K562 (cell line): ENCODE data around the gene RAB3GAP2. TPM values are rescaled to one million over a fixed set of nuclear protein-coding genes. Genes with fewer than 3 reads are reported as not detected.
"Not testable (repeated sequence)": the region's sequence is repeated elsewhere in the genome, so short reads cannot be mapped to it uniquely, and the experiment has no call there.

Source experiments
- ATAC-seq: fragments of 200-7000 bp; cut with Tn5 transposase; 3 replicates; pipeline ENCODE4 v1.9.1; 2020; ENCODE audit warnings: moderate library complexity
- BruUV-seq: library from RNA; stranded (reverse); fragments of 400-500 nt; replicated peaks from 2 replicates; lab custom pipeline; 2021; lab: Mats Ljungman, UMichigan
- CTCF ChIA-PET: fragments of 300-600 bp; formaldehyde crosslinking; extraction: SDS; loops from one replicate; lab custom pipeline; 2021; ENCODE audit warnings: low intra/inter-chr PET ratio; lab: Yijun Ruan, JAX
- POLR2A ChIA-PET: fragments of 300-600, 350-650 bp; sonication (Branson Sonifier 250); formaldehyde crosslinking; extraction: SDS; loops from one replicate; lab custom pipeline; 2021; ENCODE audit warnings: antibody characterized with exemption, inconsistent platforms; lab: Yijun Ruan, JAX
- DNase-seq, 4 experiments: peaks; one replicate each; pipeline versions ENCODE4 v3.0.0 to v3.0.0-alpha.2; 2011 to 2018; ENCODE audit warnings: low spot score in 3 of 4, mixed read lengths in 3 of 4; ENCODE audit errors: extremely low read depth in 1 of 4
- FAIRE-seq: peaks from 2 replicates; lab custom pipeline; 2011; peaks lifted over from hg19 to GRCh38; lab: Jason Lieb, UNC
- H2AFZ ChIP-seq: 2 replicates; pipeline ENCODE4 v1.6.0; 2011; ENCODE audit warnings: low read depth, low read length, control low read depth, inconsistent platforms
- H3K27ac ChIP-seq: fragments of 200-600 bp; 3 replicates; pipeline ENCODE4 v1.8.0; 2011; ENCODE audit warnings: low read depth, mild to moderate bottlenecking, control low read depth, inconsistent platforms, low read length, moderate library complexity, mixed read lengths; ENCODE audit errors: extremely low read depth
- H3K27me3 ChIP-seq, 2 experiments: fragments of 300-600 bp in 1 of 2; 2 replicates in 1 of 2; 3 replicates in 1 of 2; pipeline versions ENCODE4 v1.6.0 to v1.8.0; 2011; ENCODE audit warnings: inconsistent platforms in 2 of 2, low read length in 2 of 2, mild to moderate bottlenecking in 1 of 2, mixed read lengths in 1 of 2, moderate library complexity in 1 of 2; ENCODE audit not compliant: control insufficient read depth in 2 of 2, insufficient read depth in 2 of 2
- H3K36me3 ChIP-seq: fragments of 300-600 bp; 3 replicates; pipeline ENCODE4 v1.8.0; 2011; ENCODE audit warnings: mild to moderate bottlenecking, low read length, inconsistent platforms; ENCODE audit not compliant: control insufficient read depth, insufficient read depth
- H3K4me1 ChIP-seq, 2 experiments: fragments of 200-600 bp in 1 of 2; replicated peaks in 1 of 2; 2 replicates in 1 of 2; 3 replicates in 1 of 2; pipeline versions ENCODE4 v1.5.1 to v1.8.0; 2011; ENCODE audit warnings: inconsistent platforms in 2 of 2, low read length in 2 of 2, mild to moderate bottlenecking in 1 of 2, mixed read lengths in 1 of 2, moderate library complexity in 1 of 2; ENCODE audit not compliant: control insufficient read depth in 2 of 2, insufficient read depth in 2 of 2
- H3K4me2 ChIP-seq: 2 replicates; pipeline ENCODE4 v1.6.1; 2011; ENCODE audit warnings: low read length, control low read depth, inconsistent platforms, mixed read lengths; ENCODE audit not compliant: insufficient read depth
- H3K4me3 ChIP-seq: fragments of 200-600 bp; sonication (generic), shearing (Covaris generic); 2 replicates; pipeline ENCODE4 v1.5.1; 2016; ENCODE audit warnings: control low read depth, inconsistent platforms
- H3K79me2 ChIP-seq: fragments of 200-600 bp; 3 replicates; pipeline ENCODE4 v1.8.0; 2011; ENCODE audit warnings: low read length, inconsistent platforms; ENCODE audit not compliant: control insufficient read depth, insufficient read depth
- H3K9ac ChIP-seq, 2 experiments: 2 replicates each; pipeline versions ENCODE4 v1.6.0 to v1.6.1; 2011; ENCODE audit warnings: low read depth in 2 of 2, low read length in 2 of 2, control low read depth in 1 of 2, inconsistent platforms in 1 of 2, mild to moderate bottlenecking in 1 of 2, mixed read lengths in 1 of 2; ENCODE audit not compliant: insufficient read depth in 1 of 2
- H3K9me1 ChIP-seq: one replicate; pipeline ENCODE4 v1.6.0; 2011; ENCODE audit warnings: inconsistent platforms, mild to moderate bottlenecking, low read length, moderate library complexity; ENCODE audit not compliant: control insufficient read depth, insufficient read depth
- H3K9me3 ChIP-seq: replicated peaks from 2 replicates; pipeline ENCODE4 v1.5.1; 2011; ENCODE audit warnings: low read depth, low read length, inconsistent platforms; ENCODE audit not compliant: control insufficient read depth, insufficient read depth
- H4K20me1 ChIP-seq: replicated peaks from 2 replicates; pipeline ENCODE4 v1.6.1; 2011; ENCODE audit warnings: low read length, inconsistent platforms, mixed read lengths; ENCODE audit not compliant: control insufficient read depth, insufficient read depth
- ERF ChIP-seq: fragments of 450-650 bp; formaldehyde crosslinking; IDR thresholded peaks from 2 replicates; pipeline ENCODE4 v1.4.0; 2020; ENCODE audit warnings: mild to moderate bottlenecking, mixed read lengths
- KLF1 ChIP-seq: fragments of 450-650 bp; IDR thresholded peaks from 2 replicates; pipeline ENCODE4 v1.6.1; 2016; ENCODE audit warnings: missing genetic modification characterization, missing compliant biosample characterization
- NR4A1 ChIP-seq, 2 experiments: fragments of 250-450 bp in 1 of 2; fragments of 450-650 bp in 1 of 2; sonication (Bioruptor Pico) in 1 of 2; IDR thresholded peaks; 2 replicates each; pipeline versions ENCODE4 v1.4.0 to v1.6.1; 2016 to 2020; ENCODE audit warnings: mild to moderate bottlenecking in 2 of 2, missing compliant biosample characterization in 1 of 2, missing genetic modification characterization in 1 of 2, moderate library complexity in 1 of 2
- PCBP2 ChIP-seq: fragments of 200-400 bp; formaldehyde crosslinking; IDR thresholded peaks from 2 replicates; pipeline ENCODE4 v1.6.1; 2018; ENCODE audit warnings: low read length, low read depth, mild to moderate bottlenecking, moderate library complexity; ENCODE audit not compliant: poor library complexity, severe bottlenecking
- YBX1 ChIP-seq: fragments of 450-650 bp; IDR thresholded peaks from 2 replicates; pipeline ENCODE4 v1.7.1; 2016; ENCODE audit warnings: mild to moderate bottlenecking
- ZNF57 ChIP-seq: fragments of 450-650 bp; formaldehyde crosslinking; IDR thresholded peaks from 2 replicates; pipeline ENCODE4 v1.4.0; 2020; ENCODE audit warnings: mild to moderate bottlenecking, moderate library complexity
- ZNF76 ChIP-seq: fragments of 250-450 bp; sonication (Bioruptor Pico); IDR thresholded peaks from 2 replicates; pipeline ENCODE4 v1.4.0; 2020; ENCODE audit warnings: mild to moderate bottlenecking, moderate library complexity, borderline replicate concordance
- WGBS: fragments of 100-300 bp; shearing (Covaris generic); methylation state at CpG from one replicate; pipeline ENCODE4 v1.1.6; 2016; ENCODE audit warnings: low coverage, mixed read lengths; ENCODE audit not compliant: insufficient coverage; ENCODE audit errors: missing lambda C conversion rate; 5-methylcytosine and 5-hydroxymethylcytosine counted together
- in situ Hi-C: fragments of 300-500 bp; cut with MboI; formaldehyde crosslinking; loops from 4 replicates; pipeline ENCODE4 v1.15.0; 2018; ENCODE audit warnings: inconsistent platforms, mixed read lengths
- intact Hi-C: fragments of 100-400 bp; cut with micrococcal nuclease; formaldehyde crosslinking; loops from 2 replicates; pipeline ENCODE4 v1.14.2; 2022
- polyA plus RNA-seq, 8 experiments: library from polyadenylated mRNA; depleted of rRNA in 4 of 8; stranded (reverse) in 5 of 8; unstranded in 3 of 8; fragments of >200 nt; fragmentation: Nextera tagmentation in 2 of 8; fragmentation: Illumina TruSeq in 1 of 8; extraction: Ambion mirVana in 2 of 8; extraction: Trizol in 1 of 8; gene quantifications; 2 replicates each; pipeline versions ENCODE4 v1.2.1 to v1.2.3, GENCODE V29; 2011 to 2014; ENCODE audit warnings: inconsistent platforms in 1 of 8, missing spikeins in 1 of 8
- total RNA-seq, 7 experiments: library from RNA; depleted of rRNA in 6 of 7; stranded (reverse); fragments of >200 nt in 6 of 7; fragmentation: Illumina TruSeq in 2 of 7; extraction: Trizol in 2 of 7; gene quantifications; 2 replicates each; pipeline versions ENCODE4 v1.2.1 to v1.2.3, GENCODE V29; 2011 to 2021; ENCODE audit warnings: low replicate concordance in 1 of 7
- TF ChIP-seq, protein P1 (sequence below): fragments of 450-650 bp; IDR thresholded peaks from 2 replicates; pipeline ENCODE4 v1.7.1; 2018; ENCODE audit warnings: mild to moderate bottlenecking, low read depth; ENCODE audit not compliant: partially characterized antibody

Gene RAB3GAP2
- total and polyA plus RNA-seq, 9 of the 15 experiments (the other 6 are each of a cell fraction or from before 2014, with no cell fraction given): 14.1 to 69.1 (median 32.2) TPM

DNA sequence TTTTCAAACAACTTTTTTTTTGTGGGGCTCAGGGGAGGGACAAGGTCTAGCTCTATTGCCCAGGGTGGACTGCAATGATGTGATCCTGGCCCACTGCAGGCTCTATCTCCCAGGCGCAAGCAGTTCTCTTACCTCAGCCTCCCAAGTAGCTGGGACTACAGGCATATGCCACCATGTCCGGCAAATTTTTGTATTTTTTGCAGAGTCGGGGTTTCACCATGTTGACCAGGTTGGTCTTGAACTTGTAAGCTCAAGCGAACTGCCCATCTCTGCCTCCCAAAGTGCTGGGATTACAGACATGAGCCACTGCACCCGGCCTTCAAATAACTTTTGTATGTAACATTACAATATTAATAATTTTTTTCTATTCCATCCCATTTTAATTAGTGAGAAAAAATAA lies 33.0 kb downstream of the RAB3GAP2 start (continued):
- TF ChIP-seq NR4A1 (CRISPR knock-in tag; IDR thresholded peaks at IDR 0.05): no peak
- TF ChIP-seq NR4A1 (tag; IDR thresholded peaks at IDR 0.05): no peak
- no peak for TF ChIP-seq PCBP2
- TF ChIP-seq, protein P1, sequence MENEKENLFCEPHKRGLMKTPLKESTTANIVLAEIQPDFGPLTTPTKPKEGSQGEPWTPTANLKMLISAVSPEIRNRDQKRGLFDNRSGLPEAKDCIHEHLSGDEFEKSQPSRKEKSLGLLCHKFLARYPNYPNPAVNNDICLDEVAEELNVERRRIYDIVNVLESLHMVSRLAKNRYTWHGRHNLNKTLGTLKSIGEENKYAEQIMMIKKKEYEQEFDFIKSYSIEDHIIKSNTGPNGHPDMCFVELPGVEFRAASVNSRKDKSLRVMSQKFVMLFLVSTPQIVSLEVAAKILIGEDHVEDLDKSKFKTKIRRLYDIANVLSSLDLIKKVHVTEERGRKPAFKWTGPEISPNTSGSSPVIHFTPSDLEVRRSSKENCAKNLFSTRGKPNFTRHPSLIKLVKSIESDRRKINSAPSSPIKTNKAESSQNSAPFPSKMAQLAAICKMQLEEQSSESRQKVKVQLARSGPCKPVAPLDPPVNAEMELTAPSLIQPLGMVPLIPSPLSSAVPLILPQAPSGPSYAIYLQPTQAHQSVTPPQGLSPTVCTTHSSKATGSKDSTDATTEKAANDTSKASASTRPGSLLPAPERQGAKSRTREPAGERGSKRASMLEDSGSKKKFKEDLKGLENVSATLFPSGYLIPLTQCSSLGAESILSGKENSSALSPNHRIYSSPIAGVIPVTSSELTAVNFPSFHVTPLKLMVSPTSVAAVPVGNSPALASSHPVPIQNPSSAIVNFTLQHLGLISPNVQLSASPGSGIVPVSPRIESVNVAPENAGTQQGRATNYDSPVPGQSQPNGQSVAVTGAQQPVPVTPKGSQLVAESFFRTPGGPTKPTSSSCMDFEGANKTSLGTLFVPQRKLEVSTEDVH: no peak
- no peak for TF ChIP-seq YBX1
- TF ChIP-seq ZNF57: no peak
- no peak for TF ChIP-seq ERF (CRISPR knock-in tag)
- no peak for TF ChIP-seq KLF1
- TF ChIP-seq ZNF76 (CRISPR knock-in tag): no peak

- H3K4me3 ChIP-seq, BruUV-seq, H2AFZ ChIP-seq, intact Hi-C loops, H3K9ac ChIP-seq, H3K9me1 ChIP-seq, H4K20me1 ChIP-seq, CTCF ChIA-PET, ATAC-seq, H3K9me3 ChIP-seq, in situ Hi-C loops, H3K4me2 ChIP-seq, H3K27ac ChIP-seq, FAIRE-seq, DNase-seq, H3K4me1 ChIP-seq, H3K27me3 ChIP-seq, H3K36me3 ChIP-seq: not testable (repeated sequence)
- peaks cover 32% of the 10 kb centered on the region for H3K79me2 ChIP-seq
- POLR2A ChIA-PET: interaction anchor here (1.1 kb wide), 1 partner anchor 11 kb away, joined by 3 read pairs; no protein-coding TSS in a partner anchor
- WGBS: 94% methylated on average over 9 of the region's 9 CpGs
Measured at GRCh38 chr1:220236278-220236677, 36.0 kb downstream of the RAB3GAP2 start.
